HG02763 (cell line): ENCODE measurements around the gene FN1.
"Not testable (repeated sequence)": the region's sequence is repeated elsewhere in the genome, so short reads cannot be mapped to it uniquely, and the experiment has no call there.

Source experiments
- ATAC-seq: cut with Tn5 transposase; IDR thresholded peaks from one replicate; pipeline ENCODE4 v1.9.1; 2021; ENCODE audit warnings: mild to moderate bottlenecking, moderate library complexity; ENCODE audit not compliant: unreplicated experiment

FN1 gene

DNA sequence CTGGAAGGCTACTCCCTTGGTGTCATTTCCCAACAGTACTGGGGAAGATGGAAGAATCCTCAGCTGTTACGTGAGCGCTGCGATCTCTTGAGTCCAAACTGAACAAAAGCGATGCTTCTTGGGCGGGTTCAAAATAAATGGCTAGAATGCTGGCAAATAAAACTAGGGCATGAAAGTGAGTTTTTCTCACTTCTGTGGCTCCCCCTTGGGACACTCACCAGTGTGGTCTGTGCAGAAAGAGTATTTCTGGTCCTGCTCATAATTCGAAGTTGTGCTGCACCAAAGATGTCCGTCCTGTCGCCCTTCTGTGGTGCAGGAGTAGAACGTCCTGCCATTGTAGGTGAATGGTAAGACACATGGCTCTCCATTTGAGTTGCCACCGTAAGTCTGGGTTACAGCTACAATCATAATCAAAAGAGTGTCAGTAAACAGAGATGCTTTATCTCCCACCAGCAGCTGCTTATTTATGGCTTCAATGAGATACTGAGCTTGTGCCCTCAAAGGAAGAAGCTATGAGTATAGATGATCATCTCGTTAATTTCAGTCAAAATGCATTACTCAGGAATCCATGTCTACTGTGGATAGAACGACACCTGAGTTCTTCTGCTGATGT lies 11.8 kb downstream of the FN1 start:
- ATAC-seq, result no peak

DNA sequence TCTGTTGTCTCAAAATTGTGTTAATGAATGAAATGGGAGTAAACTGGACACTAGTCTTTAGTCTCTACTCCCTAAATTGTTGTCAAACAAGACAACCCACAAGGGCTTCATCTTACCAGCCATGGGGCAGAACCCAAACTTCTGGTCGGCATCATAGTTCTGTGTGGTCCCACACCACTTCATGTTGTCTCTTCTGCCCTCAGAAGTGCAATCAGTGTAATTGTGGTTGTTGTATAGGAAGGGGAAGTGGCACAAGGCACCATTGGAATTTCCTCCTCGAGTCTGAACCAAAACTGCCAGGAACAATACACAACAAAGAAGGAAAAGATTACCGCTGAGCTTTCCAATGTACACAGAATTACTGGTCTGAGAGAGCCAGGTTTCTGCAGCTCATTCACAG lies 12.6 kb downstream of the FN1 start:
- ATAC-seq, result no peak

DNA sequence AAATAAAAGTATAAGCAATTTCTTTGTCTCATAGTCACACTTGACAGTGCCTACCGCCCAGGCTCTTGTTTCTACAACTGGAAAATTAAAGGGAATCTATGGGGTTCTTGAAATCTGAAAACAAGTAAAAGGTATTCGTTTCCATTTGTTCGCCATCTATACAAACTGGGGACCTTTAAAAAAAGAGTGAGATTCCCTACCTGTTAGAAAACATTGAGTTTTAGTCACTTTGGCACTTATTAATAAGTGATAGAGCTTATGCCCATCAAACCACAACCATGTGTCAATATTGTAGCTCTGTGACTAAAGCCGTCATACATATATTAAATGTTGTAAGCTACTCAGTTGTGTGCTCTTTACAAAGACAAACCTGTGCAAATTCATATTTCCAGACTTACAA lies 13.2 kb downstream of the FN1 start:
- no peak for ATAC-seq

DNA sequence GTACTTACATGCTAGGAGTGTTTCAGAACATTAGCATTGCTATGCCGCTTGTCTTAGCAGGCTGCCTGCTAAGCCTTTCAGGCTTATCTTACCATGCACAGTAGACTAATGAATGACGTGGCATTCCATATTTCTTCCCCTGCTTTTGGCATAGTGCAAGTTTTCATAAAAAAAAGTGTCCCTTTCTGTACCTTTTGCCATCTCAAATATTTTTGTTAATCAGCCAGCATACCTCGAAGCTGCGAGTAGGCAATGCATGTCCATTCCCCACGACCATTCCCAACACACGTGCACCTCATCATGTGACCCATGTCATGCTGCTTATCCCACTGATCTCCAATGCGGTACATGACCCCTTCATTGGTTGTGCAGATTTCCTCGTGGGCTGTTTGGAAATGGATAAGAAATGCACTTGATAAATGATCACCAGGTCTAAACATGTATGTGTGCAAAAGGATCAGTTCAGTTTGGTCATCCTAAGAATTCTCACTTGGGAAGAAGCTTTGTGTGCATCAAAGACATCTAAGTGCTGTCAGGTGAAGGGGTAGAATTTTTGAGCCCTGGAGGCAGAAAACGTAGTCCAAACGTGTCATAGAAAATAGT lies 13.9 kb downstream of the FN1 start:
- no peak for ATAC-seq

- ATAC-seq, result no peak
Observed at GRCh38 chr2:215420471-215420935, 15.4 kb downstream of the FN1 start.

DNA sequence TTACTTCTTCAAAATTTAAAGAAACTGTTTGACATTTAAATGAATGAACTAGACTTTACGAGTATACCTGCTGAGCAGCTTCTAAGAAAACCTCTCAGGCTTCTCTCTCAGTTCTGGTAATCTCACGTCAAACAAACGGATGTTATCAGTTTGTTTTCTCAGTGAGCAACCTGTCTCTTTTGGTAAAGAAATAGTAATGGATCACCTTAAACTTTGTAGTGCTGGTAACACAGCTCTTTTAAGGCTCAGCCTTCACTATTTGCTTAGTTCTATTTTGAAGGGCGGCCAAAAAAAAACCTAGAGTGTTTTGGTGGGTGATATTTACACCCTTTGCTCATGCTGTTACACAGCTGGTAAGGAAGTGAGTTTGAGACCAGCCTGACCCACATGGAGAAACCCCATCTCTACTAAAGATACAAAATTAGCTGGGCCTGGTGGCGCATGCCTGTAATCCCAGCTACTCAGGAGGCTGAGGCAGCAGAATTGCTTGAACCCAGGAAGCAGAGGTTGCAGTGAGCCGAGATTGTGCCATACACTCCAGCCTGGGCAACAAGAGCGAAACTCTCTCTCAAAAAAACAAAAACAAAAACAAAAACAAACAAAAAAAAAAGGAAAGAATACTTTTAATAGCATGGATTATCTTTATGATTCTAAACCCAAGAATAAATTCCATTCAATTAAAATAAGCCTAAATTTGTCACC lies 15.9 kb downstream of the FN1 start:
- ATAC-seq, result no peak

DNA sequence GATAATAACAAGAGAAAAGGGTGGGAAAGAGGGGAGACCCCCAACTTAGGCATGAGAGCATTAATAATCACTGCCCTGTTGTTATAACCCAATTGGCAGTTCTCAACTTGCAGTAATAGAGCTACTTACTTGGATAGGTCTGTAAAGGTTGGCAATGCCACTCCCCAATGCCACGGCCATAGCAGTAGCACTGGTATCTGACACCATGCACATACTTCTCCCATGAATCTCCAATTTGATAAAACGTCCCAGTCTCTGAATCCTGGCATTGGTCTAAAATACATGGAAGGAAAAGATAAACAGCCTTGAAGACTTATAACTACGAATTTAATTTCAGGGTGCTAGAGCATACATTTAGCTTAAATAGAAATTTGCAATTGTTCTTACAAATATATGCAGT lies 16.8 kb downstream of the FN1 start:
- ATAC-seq, result no peak

DNA sequence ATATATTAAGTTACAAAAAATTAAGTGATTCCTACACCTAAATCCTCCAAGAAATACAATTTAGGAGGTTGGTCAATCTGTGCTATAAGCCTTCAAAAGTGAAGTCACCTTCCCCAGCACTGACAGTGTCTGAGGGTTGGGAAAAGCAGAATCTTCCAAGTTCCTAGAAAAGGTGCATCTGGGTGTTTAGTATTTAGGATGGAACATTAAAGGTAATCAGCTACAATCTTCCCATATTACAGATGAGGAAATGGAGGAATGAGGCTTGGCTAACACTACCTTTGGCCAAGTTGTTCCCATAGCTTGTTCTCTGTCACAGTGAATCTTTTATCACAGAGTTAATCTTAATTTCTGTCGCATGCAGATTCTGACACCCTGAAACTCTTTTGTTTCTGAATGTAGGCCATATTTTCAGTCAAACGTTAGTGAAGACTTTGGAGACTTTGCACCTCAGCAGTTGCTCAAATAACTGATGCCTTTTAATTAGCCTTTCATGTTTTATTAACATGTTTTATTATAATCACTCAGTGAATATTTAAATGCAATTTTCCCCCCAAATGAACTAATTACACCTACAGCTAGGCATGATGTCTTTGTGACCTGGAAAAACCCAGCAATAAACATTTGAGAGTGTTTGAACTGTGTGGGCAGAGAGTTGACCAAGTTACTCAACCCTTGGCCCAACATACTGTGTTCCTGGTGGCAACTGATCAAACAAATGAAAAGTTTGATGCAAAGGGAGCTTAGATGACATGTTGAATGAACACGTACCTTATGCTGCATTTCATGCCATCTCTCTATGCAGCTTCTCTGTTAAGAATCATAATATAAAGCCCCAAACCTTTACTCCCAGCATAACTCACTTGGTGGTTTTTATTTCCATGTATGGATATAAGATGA lies 17.6 kb downstream of the FN1 start:
- no peak for ATAC-seq

DNA sequence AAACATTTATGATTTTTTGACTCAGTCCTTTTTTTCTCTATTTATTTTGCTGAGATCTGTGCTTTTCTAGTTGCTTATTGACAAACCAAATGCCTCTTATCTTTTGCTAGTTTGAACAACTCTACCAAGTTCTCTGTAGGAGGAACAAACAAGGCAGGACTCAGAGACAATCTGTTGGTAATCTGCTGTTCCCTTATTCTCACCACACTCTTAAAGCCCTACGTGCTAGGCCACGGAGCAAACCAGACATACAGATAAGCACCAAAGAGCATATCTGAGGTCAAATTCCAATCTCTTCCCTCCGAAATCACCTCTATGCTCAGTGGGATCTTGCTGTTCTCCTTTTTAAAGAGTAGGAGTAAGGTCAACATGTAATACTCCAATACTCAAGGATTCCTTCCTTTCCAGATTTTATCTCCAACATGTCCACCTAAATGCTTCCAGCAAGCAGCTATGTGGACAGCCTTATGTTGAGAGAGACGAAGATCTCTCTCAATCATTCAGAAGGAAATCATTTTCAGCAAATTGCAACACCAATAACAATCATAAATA lies 18.4 kb downstream of the FN1 start:
- no peak for ATAC-seq

DNA sequence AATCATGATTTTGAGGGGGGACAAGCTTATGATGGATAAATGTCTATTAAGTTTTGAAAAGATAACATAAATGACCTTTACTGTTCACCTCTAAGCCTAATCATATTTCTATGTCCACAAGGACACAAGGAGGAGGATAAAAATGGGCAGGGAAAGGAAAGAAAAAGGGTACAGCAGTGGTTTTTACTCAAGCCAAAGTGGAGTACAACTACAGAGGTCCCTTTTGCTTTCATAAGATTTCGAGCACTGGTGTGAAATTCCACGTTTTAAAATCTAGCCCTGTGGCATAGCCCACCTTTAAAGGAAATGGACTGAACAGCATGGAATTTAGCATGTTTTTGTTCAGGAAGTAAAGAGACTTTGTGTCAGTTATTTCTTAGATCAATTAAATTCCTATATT lies 19.2 kb downstream of the FN1 start:
- ATAC-seq, result no peak

GRCh38 chr2:215415820-215416577 lies 19.9 kb downstream of the FN1 start:
- ATAC-seq, result no peak

- no peak for ATAC-seq
Observed at GRCh38 chr2:215415218-215415617, 20.6 kb downstream of the FN1 start.

GRCh38 chr2:215414674-215415073 lies 21.2 kb downstream of the FN1 start:
- no peak for ATAC-seq

GRCh38 chr2:215413974-215414373 lies 21.9 kb downstream of the FN1 start:
- no peak for ATAC-seq

- no peak for ATAC-seq
Observed at GRCh38 chr2:215413484-215413777, 22.4 kb downstream of the FN1 start.

- ATAC-seq, result no peak
Observed at GRCh38 chr2:215411941-215412743, 23.7 kb downstream of the FN1 start.

GRCh38 chr2:215410932-215411285 lies 25.0 kb downstream of the FN1 start:
- no peak for ATAC-seq

DNA sequence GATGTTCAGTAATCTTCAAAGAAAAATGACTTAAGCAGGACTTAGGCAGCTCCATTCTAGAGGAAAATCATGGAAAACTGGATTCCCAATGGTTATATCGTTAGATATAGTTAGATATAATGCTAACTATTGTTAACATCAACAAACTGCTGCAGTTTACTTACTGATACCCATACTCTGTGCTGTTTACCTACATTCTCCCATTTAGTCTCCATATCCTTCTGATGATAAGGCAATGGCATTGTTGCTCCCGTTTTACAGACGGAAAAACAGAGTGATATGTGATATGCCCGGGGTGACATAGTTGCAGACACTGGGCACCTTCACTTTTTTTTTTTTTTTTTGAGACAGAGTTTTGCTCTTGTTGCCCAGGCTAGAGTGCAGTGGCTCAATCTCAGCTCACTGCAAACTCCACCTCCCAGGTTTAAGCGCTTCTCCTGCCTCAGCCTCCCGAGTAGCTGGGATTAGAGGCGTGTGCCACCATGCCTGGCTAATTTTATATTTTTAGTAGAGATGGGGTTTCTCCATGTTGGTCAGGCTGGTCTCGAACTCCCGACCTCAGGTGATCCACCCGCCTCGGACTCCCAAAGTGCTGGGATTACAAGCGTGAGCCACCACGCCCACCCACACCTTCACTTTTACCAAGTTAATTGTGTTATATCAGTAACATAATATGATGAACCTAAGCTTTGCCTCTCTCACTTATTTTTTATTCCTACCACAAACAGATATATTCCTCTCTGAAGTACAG lies 25.5 kb downstream of the FN1 start:
- not testable (repeated sequence) for ATAC-seq
